SU-DHL-6 (cell line): ENCODE measurements around the gene ATIC.

Experiments
- H2AFZ ChIP-seq: fragments of 200-600 bp; sonication (generic); 2 replicates; pipeline ENCODE4 v1.6.1; 2014; ENCODE audit warnings: low read depth, mild to moderate bottlenecking, moderate library complexity, mixed read lengths, antibody characterized with exemption, low read length; ENCODE audit not compliant: severe bottlenecking
- H3F3A ChIP-seq: fragments of 200-600 bp; shearing (Covaris generic); 2 replicates; pipeline ENCODE4 v1.6.0; 2016; ENCODE audit warnings: antibody characterized with exemption, mild to moderate bottlenecking; ENCODE audit not compliant: insufficient read depth
- H3K27ac ChIP-seq: fragments of 200-600 bp; sonication (generic); 2 replicates; pipeline ENCODE4 v1.5.1; 2016; ENCODE audit warnings: low read depth, mild to moderate bottlenecking, low read length, moderate library complexity, mixed read lengths
- H3K27me3 ChIP-seq: fragments of 200-600 bp; sonication (generic), shearing (Covaris generic); 2 replicates; pipeline ENCODE4 v1.6.0; 2014; ENCODE audit warnings: mild to moderate bottlenecking, low read length
- H3K36me3 ChIP-seq: fragments of 200-600 bp; sonication (generic); 2 replicates; pipeline ENCODE4 v1.6.1; 2014; ENCODE audit warnings: mild to moderate bottlenecking, low read length, mixed read lengths
- H3K4me2 ChIP-seq: fragments of 300-600, 200-600 bp; shearing (Covaris generic), sonication (generic); 2 replicates; pipeline ENCODE4 v1.6.0; 2014; ENCODE audit warnings: low read length, low read depth, mild to moderate bottlenecking; ENCODE audit not compliant: poor library complexity, severe bottlenecking
- H3K4me3 ChIP-seq: fragments of 200-600 bp; sonication (generic); 2 replicates; pipeline ENCODE4 v1.5.1; 2014; ENCODE audit warnings: antibody characterized with exemption, low read length, mild to moderate bottlenecking, mixed read lengths; ENCODE audit not compliant: insufficient read depth, poor library complexity, severe bottlenecking
- H3K79me2 ChIP-seq: fragments of 200-600 bp; sonication (generic); 2 replicates; pipeline ENCODE4 v1.6.1; 2014; ENCODE audit warnings: mild to moderate bottlenecking, low read length, moderate library complexity; ENCODE audit not compliant: insufficient read depth
- H3K9ac ChIP-seq: fragments of 200-600 bp; sonication (generic); 2 replicates; pipeline ENCODE4 v1.7.0; 2014; ENCODE audit warnings: mild to moderate bottlenecking, low read length
- H3K9me2 ChIP-seq: fragments of 200-600 bp; sonication (generic); replicated peaks from 2 replicates; pipeline ENCODE4 v1.6.1; 2014; ENCODE audit warnings: low read length; ENCODE audit not compliant: insufficient read depth
- H3K9me3 ChIP-seq: fragments of 200-600 bp; sonication (generic); 2 replicates; pipeline ENCODE4 v1.6.1; 2014; ENCODE audit warnings: low read length, mixed read lengths; ENCODE audit not compliant: insufficient read depth
- H4K20me1 ChIP-seq: fragments of 200-600 bp; sonication (generic); 2 replicates; pipeline ENCODE4 v1.6.1; 2014; ENCODE audit warnings: low read depth, mild to moderate bottlenecking, antibody characterized with exemption, low read length, moderate library complexity, mixed read lengths
- EZH2phosphoT487 ChIP-seq: fragments of 200-600 bp; sonication (generic), shearing (Covaris generic); conservative IDR thresholded peaks from 2 replicates; pipeline ENCODE4 v1.6.1; 2018; ENCODE audit warnings: mild to moderate bottlenecking, antibody characterized with exemption, low read length, moderate library complexity, mixed read lengths
- TF ChIP-seq, protein P1 (sequence below): fragments of 200-600 bp; sonication (generic); IDR thresholded peaks from one replicate; pipeline ENCODE4 v1.5.1; 2017; ENCODE audit warnings: antibody characterized with exemption, mild to moderate bottlenecking, low read length, moderate library complexity; ENCODE audit not compliant: insufficient read depth, poor library complexity, severe bottlenecking

The ATIC gene

DNA sequence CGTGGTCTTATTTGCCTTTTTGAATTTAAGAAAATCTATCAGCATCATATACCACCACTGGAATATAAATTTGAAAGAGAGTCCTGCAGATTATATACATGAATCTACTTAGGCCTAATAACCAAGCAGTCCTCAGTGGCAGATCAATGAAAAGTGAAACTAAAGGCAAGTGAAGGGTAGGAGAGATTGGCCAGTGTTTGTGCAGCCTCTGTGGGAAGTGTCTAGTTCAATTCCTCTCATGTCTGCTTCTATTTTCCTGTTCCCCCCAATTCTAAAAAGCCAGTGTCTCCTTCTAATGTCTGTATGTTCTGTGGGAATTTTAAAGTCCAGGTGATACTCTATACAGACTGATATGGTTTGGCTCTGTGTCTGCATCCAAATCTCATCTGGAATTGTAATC is 62.1 kb downstream of the ATIC start:
- Histone ChIP-seq H3F3A (no peaks in the 10 kb centered on the region), H3K9me3 (no peaks in the 10 kb centered on the region), H3K9me2 (no peaks in the 10 kb centered on the region), H3K36me3 (no peaks in the 10 kb centered on the region), H2AFZ (no peak overlapping the region), H4K20me1 (no peaks in the 10 kb centered on the region), H3K79me2 (no peaks in the 10 kb centered on the region), H3K9ac (no peak overlapping the region), H3K27me3 (no peaks in the 10 kb centered on the region), H3K4me3 (no peak overlapping the region), H3K27ac (no peak overlapping the region), H3K4me2 (no peak overlapping the region)
- no peak for TF ChIP-seq EZH2phosphoT487
- TF ChIP-seq, protein P1, sequence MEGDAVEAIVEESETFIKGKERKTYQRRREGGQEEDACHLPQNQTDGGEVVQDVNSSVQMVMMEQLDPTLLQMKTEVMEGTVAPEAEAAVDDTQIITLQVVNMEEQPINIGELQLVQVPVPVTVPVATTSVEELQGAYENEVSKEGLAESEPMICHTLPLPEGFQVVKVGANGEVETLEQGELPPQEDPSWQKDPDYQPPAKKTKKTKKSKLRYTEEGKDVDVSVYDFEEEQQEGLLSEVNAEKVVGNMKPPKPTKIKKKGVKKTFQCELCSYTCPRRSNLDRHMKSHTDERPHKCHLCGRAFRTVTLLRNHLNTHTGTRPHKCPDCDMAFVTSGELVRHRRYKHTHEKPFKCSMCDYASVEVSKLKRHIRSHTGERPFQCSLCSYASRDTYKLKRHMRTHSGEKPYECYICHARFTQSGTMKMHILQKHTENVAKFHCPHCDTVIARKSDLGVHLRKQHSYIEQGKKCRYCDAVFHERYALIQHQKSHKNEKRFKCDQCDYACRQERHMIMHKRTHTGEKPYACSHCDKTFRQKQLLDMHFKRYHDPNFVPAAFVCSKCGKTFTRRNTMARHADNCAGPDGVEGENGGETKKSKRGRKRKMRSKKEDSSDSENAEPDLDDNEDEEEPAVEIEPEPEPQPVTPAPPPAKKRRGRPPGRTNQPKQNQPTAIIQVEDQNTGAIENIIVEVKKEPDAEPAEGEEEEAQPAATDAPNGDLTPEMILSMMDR: no peak

DNA sequence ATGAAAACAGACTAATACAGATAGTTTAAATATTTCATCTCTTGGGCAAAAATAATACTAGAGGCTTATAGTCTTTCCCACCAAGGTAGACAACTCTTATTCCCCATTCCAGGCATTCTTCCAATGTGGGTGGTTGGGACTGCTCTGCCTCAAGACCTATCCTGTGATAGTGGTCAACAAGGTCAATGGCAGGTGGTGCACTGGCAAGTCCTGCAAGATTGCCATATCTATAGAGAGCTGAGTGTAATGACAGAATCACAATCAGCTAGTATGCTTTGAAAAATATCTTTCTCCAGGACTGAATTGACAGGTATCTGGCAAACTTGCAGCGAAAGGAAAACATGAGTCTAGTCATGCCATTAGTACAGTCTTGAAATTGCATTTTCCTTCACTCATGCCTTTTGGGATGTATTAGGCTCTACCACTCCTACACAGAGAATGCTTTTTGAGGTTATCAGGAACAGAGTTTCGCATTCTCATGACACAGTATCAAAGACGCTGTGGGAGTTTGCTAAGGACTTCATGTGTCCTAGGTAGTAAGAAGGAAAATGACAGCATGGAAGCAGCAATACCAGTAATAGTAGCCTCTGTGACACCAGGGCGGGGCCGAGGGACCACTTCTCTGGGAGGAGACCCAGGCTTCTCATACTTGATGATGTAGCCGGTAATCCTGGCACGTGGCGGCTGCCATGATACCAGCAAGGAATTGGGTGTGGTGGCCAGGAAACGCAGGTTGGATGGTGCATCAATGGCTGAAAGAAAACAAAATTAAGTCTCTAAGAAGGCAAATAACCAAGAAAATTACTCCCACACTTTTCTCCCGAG is 63.0 kb downstream of the ATIC start:
- Histone ChIP-seq H3K9ac (no peak overlapping the region), H3K4me2 (no peak overlapping the region), H3K9me3 (no peaks in the 10 kb centered on the region), H3K36me3 (no peaks in the 10 kb centered on the region), H3K79me2 (no peaks in the 10 kb centered on the region), H3F3A (no peaks in the 10 kb centered on the region), H4K20me1 (no peaks in the 10 kb centered on the region), H3K4me3 (no peak overlapping the region), H3K9me2 (no peaks in the 10 kb centered on the region), H2AFZ (no peak overlapping the region), H3K27me3 (no peaks in the 10 kb centered on the region), H3K27ac (no peak overlapping the region)
- TF ChIP-seq EZH2phosphoT487: no peak
- TF ChIP-seq, protein P1: no peak

DNA sequence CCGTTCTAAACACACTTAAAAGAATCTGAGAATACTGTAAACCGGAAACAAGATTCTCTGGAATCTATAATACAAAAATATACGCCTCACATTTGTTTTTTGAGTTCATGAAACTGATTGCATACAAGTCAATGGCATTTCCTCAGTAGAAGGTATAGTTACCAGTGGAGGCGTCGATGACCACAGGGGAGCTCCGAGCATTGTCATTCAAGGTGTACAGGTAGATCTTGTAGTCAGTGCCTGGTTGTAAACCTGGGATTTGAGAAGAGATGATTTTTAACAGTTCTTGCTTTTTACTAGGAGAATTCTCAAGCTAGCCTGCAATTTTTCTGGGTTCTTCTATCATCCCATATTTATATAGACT is 63.6 kb downstream of the ATIC start:
- H3K27me3 ChIP-seq: no peaks in the 10 kb centered on the region
- H4K20me1 ChIP-seq: no peaks in the 10 kb centered on the region
- no peak overlapping the region for H2AFZ ChIP-seq
- no peaks in the 10 kb centered on the region for H3K36me3 ChIP-seq
- no peak overlapping the region for H3K27ac ChIP-seq
- H3K4me2 ChIP-seq: no peak overlapping the region
- no peak overlapping the region for H3K4me3 ChIP-seq
- no peaks in the 10 kb centered on the region for H3K9me2 ChIP-seq
- no peaks in the 10 kb centered on the region for H3K79me2 ChIP-seq
- no peak overlapping the region for H3K9ac ChIP-seq
- no peaks in the 10 kb centered on the region for H3K9me3 ChIP-seq
- TF ChIP-seq EZH2phosphoT487: no peak
- TF ChIP-seq, protein P1: no peak
- no peaks in the 10 kb centered on the region for H3F3A ChIP-seq
